Hepatic stellate cell (primary cell): ENCODE data around the gene KNOP1.
"Not testable (repeated sequence)": the region's sequence is repeated elsewhere in the genome, so short reads cannot be mapped to it uniquely, and the experiment has no call there.

Experiments
- DNase-seq: peaks from one replicate; pipeline ENCODE4 v3.0.0; 2011; ENCODE audit warnings: low spot score

Gene KNOP1

GRCh38 chr16:19683453-19684236 is 34.4 kb downstream of the KNOP1 start:
- no peak for DNase-seq

- no peak for DNase-seq
Observed at GRCh38 chr16:19681637-19682036, 36.4 kb downstream of the KNOP1 start.

- no peak for DNase-seq
Observed at GRCh38 chr16:19680881-19681340, 37.1 kb downstream of the KNOP1 start.

GRCh38 chr16:19679281-19679680 is 38.7 kb downstream of the KNOP1 start:
- not testable (repeated sequence) for DNase-seq

GRCh38 chr16:19678804-19679203 is 39.2 kb downstream of the KNOP1 start:
- no peak for DNase-seq

GRCh38 chr16:19677402-19677801 is 40.6 kb downstream of the KNOP1 start:
- no peak for DNase-seq

- no peak for DNase-seq
Observed at GRCh38 chr16:19674485-19674884, 43.5 kb downstream of the KNOP1 start.

- DNase-seq: no peak
Observed at GRCh38 chr16:19672378-19672777, 45.6 kb downstream of the KNOP1 start.

GRCh38 chr16:19666477-19666876 is 51.5 kb downstream of the KNOP1 start:
- DNase-seq: no peak

GRCh38 chr16:19665313-19665712 is 52.7 kb downstream of the KNOP1 start:
- DNase-seq: not testable (repeated sequence)

GRCh38 chr16:19664166-19664565 is 53.9 kb downstream of the KNOP1 start:
- no peak for DNase-seq

- no peak for DNase-seq
Observed at GRCh38 chr16:19662351-19662750, 55.7 kb downstream of the KNOP1 start.

- no peak for DNase-seq
Observed at GRCh38 chr16:19660432-19660831, 57.6 kb downstream of the KNOP1 start.

- no peak for DNase-seq
Observed at GRCh38 chr16:19659554-19659953, 58.5 kb downstream of the KNOP1 start.

GRCh38 chr16:19657831-19658230 is 60.2 kb downstream of the KNOP1 start:
- no peak for DNase-seq

GRCh38 chr16:19655242-19655777 is 62.7 kb downstream of the KNOP1 start:
- DNase-seq: no peak

GRCh38 chr16:19654147-19654546 is 63.9 kb downstream of the KNOP1 start:
- no peak for DNase-seq
